ENCODE data around the gene ADAT1. TPM values are rescaled to one million over a fixed set of nuclear protein-coding genes. Genes with fewer than 3 reads are reported as not detected.

The ADAT1 gene
- total and polyA plus RNA-seq, 9 donors = 9.5 to 59.8 (median 27.7) TPM

GRCh38 chr16:75615619-75616018 is 7.5 kb downstream of the ADAT1 start:
- 81 to 100% (median 95%) methylated on average over 2 of the region's 2 CpGs for WGBS, 3 donors
- intact Hi-C loops (cut with DNase I) = no loop called here
- Histone ChIP-seq H3K27ac (no peak overlapping the region), H3K9me3 (no peaks in the 10 kb centered on the region), H3K27me3 (no peaks in the 10 kb centered on the region), H3K4me1 (ENCODE audit: insufficient read depth) (no peaks in the 10 kb centered on the region), H3K36me3 (no peaks in the 10 kb centered on the region), H3K4me3 (no peak overlapping the region)
- no peak for TF ChIP-seq POLR2A (IDR thresholded peaks at IDR 0.05)
- no peak for TF ChIP-seq EP300 (IDR thresholded peaks at IDR 0.05)
- TF ChIP-seq, protein P1, sequence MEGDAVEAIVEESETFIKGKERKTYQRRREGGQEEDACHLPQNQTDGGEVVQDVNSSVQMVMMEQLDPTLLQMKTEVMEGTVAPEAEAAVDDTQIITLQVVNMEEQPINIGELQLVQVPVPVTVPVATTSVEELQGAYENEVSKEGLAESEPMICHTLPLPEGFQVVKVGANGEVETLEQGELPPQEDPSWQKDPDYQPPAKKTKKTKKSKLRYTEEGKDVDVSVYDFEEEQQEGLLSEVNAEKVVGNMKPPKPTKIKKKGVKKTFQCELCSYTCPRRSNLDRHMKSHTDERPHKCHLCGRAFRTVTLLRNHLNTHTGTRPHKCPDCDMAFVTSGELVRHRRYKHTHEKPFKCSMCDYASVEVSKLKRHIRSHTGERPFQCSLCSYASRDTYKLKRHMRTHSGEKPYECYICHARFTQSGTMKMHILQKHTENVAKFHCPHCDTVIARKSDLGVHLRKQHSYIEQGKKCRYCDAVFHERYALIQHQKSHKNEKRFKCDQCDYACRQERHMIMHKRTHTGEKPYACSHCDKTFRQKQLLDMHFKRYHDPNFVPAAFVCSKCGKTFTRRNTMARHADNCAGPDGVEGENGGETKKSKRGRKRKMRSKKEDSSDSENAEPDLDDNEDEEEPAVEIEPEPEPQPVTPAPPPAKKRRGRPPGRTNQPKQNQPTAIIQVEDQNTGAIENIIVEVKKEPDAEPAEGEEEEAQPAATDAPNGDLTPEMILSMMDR (IDR thresholded peaks at IDR 0.05) = no peak
- no peak for DNase-seq

GRCh38 chr16:75614066-75614897 is 8.8 kb downstream of the ADAT1 start:
- DNase-seq = no peak
- no peak for TF ChIP-seq POLR2A (IDR thresholded peaks at IDR 0.05)
- no peak for TF ChIP-seq EP300 (IDR thresholded peaks at IDR 0.05)
- TF ChIP-seq, protein P1 (IDR thresholded peaks at IDR 0.05) = no peak
- WGBS, 3 donors = 83 to 93% (median 90%) methylated on average over 4 of the region's 4 CpGs
- intact Hi-C loops (cut with DNase I) = no loop called here
- H3K4me3 ChIP-seq = no peak overlapping the region
- no peaks in the 10 kb centered on the region for H3K36me3 ChIP-seq
- no peaks in the 10 kb centered on the region for H3K4me1 ChIP-seq (ENCODE audit: insufficient read depth)
- no peaks in the 10 kb centered on the region for H3K9me3 ChIP-seq
- no peak overlapping the region for H3K27ac ChIP-seq
- no peaks in the 10 kb centered on the region for H3K27me3 ChIP-seq

DNA sequence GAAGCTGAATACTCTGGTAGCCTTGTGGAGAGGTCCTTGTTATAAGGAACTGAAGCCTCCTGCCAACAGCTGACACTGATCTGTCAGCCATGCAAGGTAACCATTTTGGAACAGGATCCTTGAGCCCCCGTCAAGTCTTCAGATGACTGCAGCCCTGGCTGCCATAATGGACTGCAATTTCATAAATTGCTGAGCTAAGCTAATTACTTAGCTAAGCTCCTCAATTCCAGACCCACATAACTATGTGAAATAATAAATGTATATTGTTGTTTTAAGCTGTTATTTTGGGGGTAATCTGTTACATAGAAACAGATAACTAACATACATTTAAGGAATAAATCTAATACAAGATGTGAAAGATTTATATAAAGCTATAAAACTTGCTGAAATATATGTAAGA is 16.6 kb downstream of the ADAT1 start:
- no peak overlapping the region for H3K4me3 ChIP-seq
- no peaks in the 10 kb centered on the region for H3K9me3 ChIP-seq
- no peak for TF ChIP-seq EP300 (IDR thresholded peaks at IDR 0.05)
- TF ChIP-seq, protein P1 (IDR thresholded peaks at IDR 0.05) = no peak
- TF ChIP-seq POLR2A (IDR thresholded peaks at IDR 0.05) = no peak
- no peak for DNase-seq
- WGBS, 3 donors = 95 to 100% (median 100%) methylated on average over 1 of the region's 1 CpG
- intact Hi-C loops (cut with DNase I) = no loop called here
- no peak overlapping the region for H3K27ac ChIP-seq
- H3K27me3 ChIP-seq = no peaks in the 10 kb centered on the region
- H3K4me1 ChIP-seq (ENCODE audit: insufficient read depth) = no peaks in the 10 kb centered on the region
- peaks cover 3% of the 10 kb centered on the region for H3K36me3 ChIP-seq

GRCh38 chr16:75603241-75603640 is 19.8 kb downstream of the ADAT1 start:
- H3K27me3 ChIP-seq = no peaks in the 10 kb centered on the region
- H3K36me3 ChIP-seq = peaks cover 3% of the 10 kb centered on the region
- intact Hi-C loops (cut with DNase I) = no loop called here
- no peak for DNase-seq
- WGBS, 3 donors = 90 to 98% (median 91%) methylated on average over 4 of the region's 4 CpGs
- no peak overlapping the region for H3K4me3 ChIP-seq
- TF ChIP-seq POLR2A (IDR thresholded peaks at IDR 0.05) (no peak), EP300 (IDR thresholded peaks at IDR 0.05) (no peak)
- TF ChIP-seq, protein P1 (IDR thresholded peaks at IDR 0.05) = no peak
- no peaks in the 10 kb centered on the region for H3K4me1 ChIP-seq (ENCODE audit: insufficient read depth)
- no peak overlapping the region for H3K27ac ChIP-seq
- H3K9me3 ChIP-seq = no peaks in the 10 kb centered on the region
